ENCODE measurements around the gene FGFBP1. TPM values are rescaled to one million over a fixed set of nuclear protein-coding genes. Genes with fewer than 3 reads are reported as not detected.

FGFBP1 gene
- total RNA-seq, 1 experiment from 2014 or later, result not detected

- Histone ChIP-seq H4K5ac (ENCODE audit: insufficient read length, low read depth, low read length) (no peak overlapping the region), H4K20me1 (ENCODE audit: control insufficient read depth, insufficient read depth, insufficient read length) (no peaks in the 10 kb centered on the region), H3K27ac (ENCODE audit: insufficient read length, low read depth, low read length) (no peak overlapping the region), H2AFZ (ENCODE audit: low read length) (no peak overlapping the region), H3K56ac (ENCODE audit: insufficient read length, low read depth, low read length) (no peak overlapping the region), H2BK12ac (ENCODE audit: insufficient read length, low read depth, low read length) (no peak overlapping the region), H2BK5ac (ENCODE audit: insufficient read length, low read length) (no peak overlapping the region), H2BK120ac (ENCODE audit: low read depth, low read length, poor library complexity, severe bottlenecking) (no peak overlapping the region), H2AK5ac (ENCODE audit: insufficient read length, low read length) (no peak overlapping the region), H3K4ac (ENCODE audit: low read depth, low read length) (no peak overlapping the region), H4K8ac (replicated peaks; ENCODE audit: insufficient read length, low read depth, low read length) (no peak overlapping the region), H3K27me3 (ENCODE audit: insufficient read depth, low read length) (no peaks in the 10 kb centered on the region), H3K9ac (ENCODE audit: extremely low read depth, insufficient read length, low read length) (no peak overlapping the region), H3K9me3 (ENCODE audit: control insufficient read depth, low read depth, low read length) (no peaks in the 10 kb centered on the region), H3K23me2 (ENCODE audit: insufficient read length, low read depth, low read length, poor library complexity, severe bottlenecking) (no peaks in the 10 kb centered on the region), H3K18ac (ENCODE audit: insufficient read length, low read depth, low read length) (no peak overlapping the region), H3K23ac (ENCODE audit: insufficient read length, low read depth, low read length) (no peak overlapping the region), H3K79me2 (ENCODE audit: insufficient read depth, low read length) (no peaks in the 10 kb centered on the region), H3T11ph (ENCODE audit: low read length) (no peak overlapping the region), H3K79me1 (ENCODE audit: insufficient read depth, low read depth, low read length, poor library complexity, severe bottlenecking) (no peaks in the 10 kb centered on the region), H2BK20ac (ENCODE audit: low read depth, low read length, poor library complexity, severe bottlenecking) (no peak overlapping the region), H3K14ac (ENCODE audit: insufficient read depth, low read length) (peak overlapping the region; percentile 31; the same call in 1 of the 2 replicates), H2BK15ac (ENCODE audit: low read depth, low read length) (0 out of 2 replicates have a peak overlapping the region, but pooled peaks have one; percentile 90), H3K4me1 (ENCODE audit: insufficient read depth, low read length) (no peaks in the 10 kb centered on the region), H3K4me2 (ENCODE audit: insufficient read depth, insufficient read length, low read length) (no peak overlapping the region), H4K91ac (ENCODE audit: insufficient read length, low read depth, low read length) (no peak overlapping the region)
- no peaks in the 10 kb centered on the region for H3K9me3 Mint-ChIP-seq
- H3K27ac Mint-ChIP-seq, result no peak overlapping the region
- no CpG with 5 or more reads among the region's 7 CpGs for WGBS (ENCODE audit: extremely low coverage, insufficient read length, low lambda C conversion rate)
- H3K4me3 Mint-ChIP-seq, result no peak overlapping the region
- H3K36me3 Mint-ChIP-seq (ENCODE audit: insufficient read depth in 1 of 3, low read depth in 3 of 3), result no peaks in the 10 kb centered on the region
- DNase-seq, result no peak
- peaks cover 1% of the 10 kb centered on the region for H3K27me3 Mint-ChIP-seq (ENCODE audit: low read depth)
- TF ChIP-seq CTCF (conservative IDR thresholded peaks at IDR 0.05), result no peak
- H3K4me1 Mint-ChIP-seq, result no peaks in the 10 kb centered on the region
Observed at GRCh38 chr4:15930314-15930713, 8.2 kb downstream of the FGFBP1 start.
